SK-N-MC (cell line): ENCODE results near the gene TINAG.

ENCODE experiments used
- EZH2 ChIP-seq: fragments of 200-600 bp; sonication (generic); IDR thresholded peaks from one replicate; pipeline ENCODE4 v1.6.1; 2017; ENCODE audit warnings: antibody characterized with exemption
- POLR2AphosphoS5 ChIP-seq: IDR thresholded peaks from 2 replicates; pipeline ENCODE4 v1.6.1; 2012; ENCODE audit warnings: mild to moderate bottlenecking, low read depth, low read length, borderline replicate concordance

GRCh38 chr6:54354608-54355007, 46.4 kb downstream of the TINAG start:
- TF ChIP-seq EZH2 (no peak), POLR2AphosphoS5 (no peak)
